ENCODE results near the gene CAMTA1. TPM values are rescaled to one million over a fixed set of nuclear protein-coding genes. Genes with fewer than 3 reads are reported as not detected.

The CAMTA1 gene
- total RNA-seq, 1 donor from 2014 or later: 127 TPM

GRCh38 chr1:6869545-6869944, 84.3 kb downstream of the CAMTA1 start:
- no peak for DNase-seq (ENCODE audit: low spot score in 2 of 2)
- no peak for FAIRE-seq

DNA sequence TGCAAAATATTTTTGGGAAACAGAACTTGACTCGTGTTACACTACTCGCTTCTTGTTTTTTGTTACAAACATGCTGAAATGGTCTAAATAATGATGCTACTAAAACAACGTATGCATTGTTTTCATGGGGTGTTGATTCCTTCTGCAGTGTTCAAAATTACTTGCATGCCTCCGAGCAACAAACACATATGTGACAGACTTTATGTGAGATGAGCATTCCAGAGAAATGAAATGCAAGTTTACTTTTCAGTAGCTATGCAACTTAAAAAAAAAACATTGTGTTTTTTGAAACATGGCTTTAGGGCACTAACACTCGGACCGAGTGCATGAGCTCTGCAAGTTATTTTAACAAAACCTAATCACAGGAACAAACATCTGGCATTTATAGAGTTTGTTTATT, 84.8 kb downstream of the CAMTA1 start:
- FAIRE-seq (no peak), DNase-seq (ENCODE audit: low spot score in 2 of 2) (no peak)

DNA sequence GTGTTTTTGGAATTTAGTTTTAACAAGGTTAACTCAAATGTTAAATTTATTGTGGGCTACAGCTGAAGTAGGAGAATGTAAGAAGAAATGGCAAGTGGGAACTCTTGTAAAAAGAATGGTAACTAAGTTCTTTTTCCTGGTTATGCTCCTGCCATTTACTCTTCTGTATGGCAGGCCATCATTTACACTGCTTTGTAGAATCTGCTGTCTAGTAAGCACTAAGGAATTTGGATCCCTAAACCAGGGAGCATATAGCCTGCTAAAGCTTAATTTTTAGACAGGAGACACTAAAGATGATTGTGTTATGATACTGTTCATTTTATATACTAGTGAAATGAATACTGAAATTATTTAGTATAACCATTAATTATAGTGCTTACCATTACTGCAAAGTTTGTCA, 85.3 kb downstream of the CAMTA1 start:
- DNase-seq (ENCODE audit: low spot score in 2 of 2) (no peak), FAIRE-seq (no peak)

- no peak for FAIRE-seq
These were observed 86.2 kb downstream of the CAMTA1 start for GRCh38 chr1:6871300-6871972.

GRCh38 chr1:6872573-6873261, 87.5 kb downstream of the CAMTA1 start:
- DNase-seq (ENCODE audit: low spot score in 2 of 2) (no peak), FAIRE-seq (no peak)

More at GRCh38 chr1:6871300-6871972, 86.2 kb downstream of the CAMTA1 start:
- DNase-seq (ENCODE audit: low spot score in 2 of 2): no peak

DNA sequence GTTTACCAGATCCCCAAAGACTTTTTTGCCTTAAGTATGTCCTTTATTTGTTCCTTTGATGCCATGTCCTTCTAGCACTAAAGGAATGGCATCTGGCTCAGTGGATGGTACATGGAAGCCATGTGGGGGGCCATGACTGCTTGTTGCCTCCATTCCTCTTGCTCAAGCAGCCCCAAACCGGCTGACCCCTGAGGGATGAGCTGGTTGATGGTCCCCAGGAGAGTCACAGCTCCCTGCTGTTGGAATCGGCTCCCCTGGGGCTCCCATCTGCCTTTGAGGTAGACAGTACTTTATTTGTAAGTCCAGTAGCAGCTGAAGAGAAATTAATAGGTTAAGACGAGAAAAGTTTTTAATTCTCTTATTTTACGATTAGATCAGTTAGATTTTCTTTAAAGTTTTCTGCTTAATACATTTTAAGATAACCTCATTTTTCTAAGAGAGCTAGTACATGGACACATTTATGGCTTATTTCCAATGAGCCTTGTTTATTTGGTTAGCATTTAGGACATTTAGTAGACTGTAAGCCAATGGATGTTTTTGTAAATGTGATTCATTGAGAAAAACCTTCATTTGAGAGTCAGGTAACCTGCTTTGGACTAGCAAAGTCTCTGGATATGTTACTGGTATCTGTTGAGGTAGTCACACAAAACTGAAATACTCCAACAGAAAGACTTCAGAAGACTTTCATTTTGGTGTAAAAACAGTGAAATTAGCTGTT, 88.2 kb downstream of the CAMTA1 start:
- DNase-seq (ENCODE audit: low spot score in 2 of 2) (no peak), FAIRE-seq (no peak)

- DNase-seq (ENCODE audit: low spot score in 2 of 2) (no peak), FAIRE-seq (no peak)
These were observed 89.0 kb downstream of the CAMTA1 start for GRCh38 chr1:6874298-6874697.

- no peak for FAIRE-seq
- no peak for DNase-seq (ENCODE audit: low spot score in 2 of 2)
These were observed 95.9 kb downstream of the CAMTA1 start for GRCh38 chr1:6880951-6881690.

- DNase-seq (ENCODE audit: low spot score in 2 of 2) (no peak), FAIRE-seq (no peak)
These were observed 97.2 kb downstream of the CAMTA1 start for GRCh38 chr1:6882414-6882813.

DNA sequence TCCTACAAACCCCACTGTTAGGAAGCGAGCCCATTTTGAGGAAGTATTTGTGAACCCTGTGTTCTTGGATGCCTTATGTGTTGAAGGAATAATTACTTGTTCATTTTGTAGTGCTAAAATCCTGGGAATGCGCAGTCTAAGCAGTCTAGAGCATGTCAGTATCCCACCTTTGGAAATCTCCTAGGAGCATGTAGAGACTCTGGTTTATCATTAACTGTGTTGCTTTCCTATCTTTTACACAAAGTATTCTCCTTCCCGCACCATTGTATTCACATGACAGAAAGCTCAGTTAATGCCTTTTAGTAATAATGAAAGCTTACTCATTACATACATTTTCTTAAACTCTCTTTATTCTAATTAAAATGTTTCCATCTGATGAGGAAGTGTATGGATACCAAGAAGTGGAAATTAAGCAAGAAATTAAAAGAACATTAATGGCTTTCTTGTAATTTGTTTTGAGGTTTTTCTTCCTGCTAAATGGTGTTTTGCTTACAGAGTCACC, 99.4 kb downstream of the CAMTA1 start:
- no peak for FAIRE-seq
- DNase-seq (ENCODE audit: low spot score in 2 of 2): no peak

DNA sequence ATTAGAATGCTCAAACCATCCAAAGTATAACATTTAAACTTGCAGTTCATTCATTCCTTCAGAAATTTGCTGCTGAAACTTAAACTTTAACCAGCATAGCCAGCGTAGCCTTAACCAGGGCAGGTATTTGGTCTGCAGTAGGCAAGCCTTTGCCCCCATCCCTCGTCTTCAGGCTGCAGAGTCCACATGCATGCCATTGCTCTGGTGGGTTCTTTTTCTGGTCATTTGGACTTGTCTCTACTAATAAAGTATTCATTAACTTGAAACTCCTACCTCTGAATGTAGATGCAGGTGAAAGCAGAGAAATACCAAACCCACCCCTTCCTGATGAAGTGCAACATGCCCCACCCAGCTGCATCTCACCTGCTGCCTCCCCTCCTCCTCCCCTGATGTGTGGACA, 100.2 kb downstream of the CAMTA1 start:
- FAIRE-seq: no peak

GRCh38 chr1:6886523-6886922, 101.3 kb downstream of the CAMTA1 start:
- FAIRE-seq: no peak

More for the DNA sequence above, 100.2 kb downstream of the CAMTA1 start:
- no peak for DNase-seq (ENCODE audit: low spot score in 2 of 2)

GRCh38 chr1:6888268-6888667, 103.0 kb downstream of the CAMTA1 start:
- no peak for FAIRE-seq
- DNase-seq (ENCODE audit: low spot score in 2 of 2): no peak

More at GRCh38 chr1:6886523-6886922, 101.3 kb downstream of the CAMTA1 start:
- DNase-seq (ENCODE audit: low spot score in 2 of 2): no peak

GRCh38 chr1:6888870-6889269, 103.6 kb downstream of the CAMTA1 start:
- DNase-seq (ENCODE audit: low spot score in 2 of 2) (no peak), FAIRE-seq (no peak)

DNA sequence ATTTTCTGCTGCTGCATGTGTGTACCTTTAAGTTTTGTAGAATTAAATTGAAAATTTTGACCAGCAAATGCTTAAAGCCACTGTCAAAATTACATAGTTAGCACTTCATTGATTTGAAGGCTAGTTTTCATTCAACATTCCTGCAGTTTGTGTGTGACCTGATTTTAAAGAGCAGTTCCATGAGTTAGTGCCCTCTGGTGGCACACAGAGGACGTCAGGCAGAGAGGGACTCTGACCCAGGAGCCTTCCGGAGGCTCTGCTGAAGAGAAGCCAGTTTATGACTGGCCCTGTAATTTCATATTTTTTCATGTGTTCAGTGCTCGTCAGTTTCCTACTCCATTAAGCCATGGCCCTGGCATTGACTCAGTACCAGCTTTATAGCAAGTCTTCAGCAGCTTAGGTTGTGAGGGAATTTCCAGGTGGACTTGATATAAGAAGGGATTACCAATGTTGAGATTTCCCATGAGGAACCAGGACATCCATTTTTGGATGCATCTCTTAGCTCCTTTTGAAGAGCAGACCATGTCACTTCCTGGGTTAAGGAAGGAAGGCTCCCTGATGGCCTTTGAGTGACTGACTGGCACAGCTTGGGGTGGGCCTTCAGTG, 104.7 kb downstream of the CAMTA1 start:
- no peak for FAIRE-seq
- DNase-seq (ENCODE audit: low spot score in 2 of 2): no peak

DNA sequence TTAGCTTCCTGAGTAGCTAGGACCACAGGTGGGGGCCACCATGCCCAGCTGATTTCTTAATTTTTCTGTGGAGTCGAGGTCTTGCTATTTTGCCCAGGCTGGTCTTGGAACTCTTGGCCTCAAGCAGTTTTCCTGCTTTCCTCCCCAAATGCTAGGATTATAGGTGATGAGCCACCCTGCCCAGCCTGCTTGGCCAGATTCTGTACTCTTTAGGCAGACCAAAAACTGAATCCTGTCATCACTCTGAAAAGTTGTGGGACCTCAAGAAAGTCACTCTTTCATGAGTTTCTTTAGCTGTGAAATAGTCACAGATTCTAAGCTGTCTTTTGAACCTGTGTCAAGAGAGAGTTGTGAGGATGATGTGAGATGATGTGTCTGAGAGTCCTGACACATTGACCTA, 105.4 kb downstream of the CAMTA1 start:
- FAIRE-seq (no peak), DNase-seq (ENCODE audit: low spot score in 2 of 2) (no peak)

DNA sequence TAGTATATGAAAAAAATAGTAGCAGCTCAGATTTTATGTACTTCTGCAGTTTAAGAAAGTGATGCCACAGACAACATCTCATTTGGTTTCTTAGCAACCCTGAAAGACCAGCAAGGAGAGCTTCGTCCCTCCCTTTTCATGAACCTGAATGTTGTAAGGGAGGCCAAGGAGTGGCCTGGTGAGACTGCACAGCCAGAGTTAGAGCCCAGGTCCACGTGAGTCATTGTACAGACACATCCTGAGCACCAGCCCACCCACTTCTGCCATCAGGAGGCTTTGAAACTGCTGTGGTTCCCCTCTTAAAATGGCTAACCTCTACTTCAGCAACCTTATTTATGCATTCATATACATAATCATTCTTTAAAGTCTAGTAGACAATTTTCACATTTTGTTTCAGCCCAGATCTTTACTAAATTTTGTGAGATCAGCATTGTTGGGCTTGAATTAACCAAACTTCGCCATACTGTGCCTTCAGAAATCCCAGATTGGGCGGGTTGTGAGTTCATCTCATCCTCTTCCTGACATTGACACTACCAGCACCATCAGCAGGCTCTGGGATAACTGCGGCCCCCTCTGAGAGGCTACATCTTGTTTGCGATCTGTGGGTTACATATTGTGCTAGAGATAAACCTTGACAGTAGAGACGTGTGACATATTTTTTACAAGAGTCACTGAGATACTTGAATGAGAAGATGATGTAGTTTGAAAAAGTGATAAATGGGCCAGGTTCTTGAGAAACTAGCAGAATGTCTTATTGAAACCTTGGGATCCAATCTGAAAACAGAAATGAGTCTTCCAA, 106.7 kb downstream of the CAMTA1 start:
- DNase-seq (ENCODE audit: low spot score in 2 of 2) (no peak), FAIRE-seq (no peak)

DNA sequence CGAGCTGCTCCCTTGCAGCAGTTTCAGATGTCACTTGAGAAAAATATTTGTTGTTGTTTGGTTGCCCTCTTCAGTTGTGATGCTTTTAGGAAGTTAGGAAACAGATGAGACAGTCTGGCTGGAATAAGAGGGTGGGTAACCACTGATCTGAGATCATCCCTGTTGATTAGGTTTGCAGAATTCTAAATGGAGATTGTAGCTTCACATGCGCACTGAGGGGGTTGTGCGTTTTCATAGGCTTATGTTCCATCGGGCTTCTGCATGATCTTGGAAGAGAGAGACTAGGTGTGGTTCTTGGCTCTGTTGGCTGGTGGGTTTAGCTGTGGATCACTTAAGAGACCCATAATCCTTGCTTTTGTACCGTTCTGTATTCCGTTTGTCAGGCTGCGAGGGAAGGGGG, 108.1 kb downstream of the CAMTA1 start:
- DNase-seq (ENCODE audit: low spot score in 2 of 2): no peak
- no peak for FAIRE-seq

- no peak for DNase-seq (ENCODE audit: low spot score in 2 of 2)
- FAIRE-seq: no peak
These were observed 111.9 kb downstream of the CAMTA1 start for GRCh38 chr1:6897138-6897537.
